Colon (tissue), 2 donors: ENCODE measurements around the gene CARD19.

Source experiments
- FAIRE-seq: peaks from 2 replicates; lab custom pipeline; 2012; peaks lifted over from hg19 to GRCh38; lab: Jason Lieb, UNC
- donor health status: control.
- donor health status: control.

Gene CARD19, protein sequence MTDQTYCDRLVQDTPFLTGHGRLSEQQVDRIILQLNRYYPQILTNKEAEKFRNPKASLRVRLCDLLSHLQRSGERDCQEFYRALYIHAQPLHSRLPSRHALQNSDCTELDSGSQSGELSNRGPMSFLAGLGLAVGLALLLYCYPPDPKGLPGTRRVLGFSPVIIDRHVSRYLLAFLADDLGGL

DNA sequence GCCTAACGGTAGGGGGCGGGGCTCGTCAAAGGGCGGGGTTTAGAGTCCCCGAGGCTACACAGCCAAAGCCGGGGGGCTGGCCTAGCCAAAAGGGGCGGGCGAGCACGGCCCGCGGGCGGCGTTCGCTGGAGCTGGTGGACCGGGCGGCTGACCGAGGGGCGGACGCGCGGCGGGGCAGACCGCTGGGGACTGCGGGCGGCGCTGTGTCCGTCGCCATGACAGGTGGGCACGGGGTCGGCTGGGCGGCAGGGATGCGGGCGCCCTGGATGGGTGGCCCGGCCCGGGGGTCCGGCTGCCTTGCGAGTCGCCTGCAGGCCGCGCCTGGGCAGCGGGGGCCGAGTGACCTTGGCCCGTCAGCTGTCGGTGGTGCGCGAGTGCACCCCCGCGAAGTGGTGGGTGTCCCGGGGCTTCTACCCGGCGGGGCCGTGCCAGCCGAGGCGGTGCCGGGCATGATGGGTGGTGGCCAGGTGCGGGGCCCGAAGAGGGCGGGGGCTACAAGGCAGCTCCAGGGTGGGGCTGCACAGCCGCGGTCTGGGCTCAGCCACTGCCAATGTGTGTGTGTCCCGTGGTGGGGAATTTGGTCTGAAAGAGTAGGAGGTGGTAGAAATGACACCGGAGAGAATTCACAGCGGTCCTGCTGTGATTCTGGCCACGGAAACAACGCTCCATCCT lies at the start of gene CARD19:
TSS of gene CARD19 (plus strand) at position 87 of the 672 bp plus-strand sequence. CDS start at position 216, 129 bp downstream.
- FAIRE-seq = no peak

DNA sequence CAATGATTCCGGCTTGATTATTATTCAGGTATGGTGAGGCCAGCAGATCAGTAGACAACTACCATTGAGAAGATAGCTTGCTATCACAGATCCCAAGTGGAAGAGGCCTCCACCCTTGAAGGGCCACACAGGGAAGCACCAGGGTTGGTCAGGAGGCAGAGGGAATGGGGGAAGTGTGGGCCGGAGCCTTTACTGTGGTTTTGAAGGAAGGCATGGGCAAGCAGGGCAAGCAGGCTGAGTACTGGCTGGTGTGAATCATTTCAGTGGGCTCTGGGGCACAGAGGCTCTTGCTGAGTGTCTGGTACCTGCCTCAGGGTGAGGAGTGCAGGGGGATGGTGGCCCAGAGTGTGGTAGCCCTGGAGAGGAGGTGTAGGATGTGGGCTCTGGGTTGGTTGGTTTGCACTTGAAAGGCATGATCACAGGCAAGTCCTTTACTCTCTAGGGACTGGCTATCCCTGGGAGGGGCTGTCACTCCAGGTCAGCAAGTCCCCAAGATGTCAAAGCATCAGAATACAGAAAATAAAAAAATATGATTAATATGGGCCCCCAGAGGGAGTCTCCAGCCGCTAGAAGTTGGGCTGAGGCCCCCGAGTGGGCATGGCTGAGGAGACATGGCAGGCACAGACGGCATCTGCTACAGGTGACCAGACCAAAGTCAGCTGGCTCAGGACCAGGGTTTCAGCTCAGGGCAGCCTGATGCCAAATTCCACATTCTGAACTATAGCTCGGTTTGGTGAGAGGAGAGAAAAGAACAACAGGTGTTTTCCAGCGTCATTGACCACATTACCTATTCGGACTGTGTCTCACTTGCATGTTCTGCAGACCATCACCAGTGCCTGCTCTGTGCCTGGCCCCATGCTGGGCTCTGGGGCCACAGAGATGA lies 47.2 kb upstream of the CARD19 start:
- FAIRE-seq = no peak

DNA sequence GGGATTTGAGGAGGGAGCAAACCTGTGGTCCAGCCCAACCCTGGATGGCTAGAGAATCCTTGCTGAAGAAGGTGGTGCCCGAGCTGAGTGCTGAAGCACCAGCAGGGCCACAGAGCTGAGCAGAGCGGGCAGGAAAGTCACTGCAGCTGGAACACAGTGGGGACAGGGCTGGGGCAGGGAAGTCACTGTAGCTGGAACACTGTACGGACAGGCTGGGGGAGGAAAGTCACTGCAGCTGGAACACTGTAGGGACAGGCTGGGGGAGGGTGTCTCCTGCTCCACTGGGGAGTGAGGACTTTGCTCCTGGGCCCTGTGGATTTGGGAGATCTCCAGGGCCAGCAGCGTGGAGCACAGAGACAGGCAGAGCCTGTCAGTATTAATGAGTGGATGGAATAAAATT lies 46.5 kb upstream of the CARD19 start:
- no peak for FAIRE-seq

DNA sequence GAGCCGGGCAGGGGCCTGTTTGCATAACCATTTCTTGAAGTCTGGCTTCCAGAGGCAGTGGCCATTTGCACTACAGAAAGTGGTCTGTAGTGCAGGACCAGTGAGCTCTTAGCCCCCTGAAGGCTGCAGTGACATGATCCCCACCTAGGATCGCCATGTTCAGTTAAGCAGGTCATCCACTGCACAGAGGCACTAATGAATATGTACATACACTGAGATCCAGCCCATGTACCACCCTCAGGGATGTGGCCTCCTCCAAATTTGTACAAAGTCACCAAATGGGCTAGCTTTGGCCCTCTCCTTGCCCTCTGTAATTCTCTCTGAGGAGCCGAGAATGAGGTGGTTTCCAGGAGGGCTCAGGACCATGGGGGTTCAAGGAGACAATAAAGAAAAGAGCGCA lies 45.8 kb upstream of the CARD19 start:
- FAIRE-seq = no peak

DNA sequence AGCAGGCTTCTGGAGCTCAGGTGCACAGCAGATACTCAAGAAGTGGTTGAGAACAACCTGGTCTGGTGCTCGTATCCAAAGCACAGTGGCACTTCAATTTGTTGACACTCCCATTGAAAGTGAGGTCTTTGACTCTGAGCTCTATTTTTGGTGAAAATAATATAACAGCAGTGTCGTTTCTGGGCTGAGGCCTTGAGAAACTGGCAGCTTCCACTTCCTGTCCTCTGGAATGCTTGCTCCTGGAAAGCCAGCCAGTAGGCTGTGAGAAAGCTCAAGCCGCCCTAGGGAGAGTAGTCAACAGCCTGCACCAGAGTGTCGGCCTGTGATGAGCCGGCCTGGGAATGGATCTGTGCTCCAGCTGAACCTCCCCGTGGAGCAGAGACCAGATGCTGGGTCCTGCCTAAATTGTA lies 44.3 kb upstream of the CARD19 start:
- no peak for FAIRE-seq

DNA sequence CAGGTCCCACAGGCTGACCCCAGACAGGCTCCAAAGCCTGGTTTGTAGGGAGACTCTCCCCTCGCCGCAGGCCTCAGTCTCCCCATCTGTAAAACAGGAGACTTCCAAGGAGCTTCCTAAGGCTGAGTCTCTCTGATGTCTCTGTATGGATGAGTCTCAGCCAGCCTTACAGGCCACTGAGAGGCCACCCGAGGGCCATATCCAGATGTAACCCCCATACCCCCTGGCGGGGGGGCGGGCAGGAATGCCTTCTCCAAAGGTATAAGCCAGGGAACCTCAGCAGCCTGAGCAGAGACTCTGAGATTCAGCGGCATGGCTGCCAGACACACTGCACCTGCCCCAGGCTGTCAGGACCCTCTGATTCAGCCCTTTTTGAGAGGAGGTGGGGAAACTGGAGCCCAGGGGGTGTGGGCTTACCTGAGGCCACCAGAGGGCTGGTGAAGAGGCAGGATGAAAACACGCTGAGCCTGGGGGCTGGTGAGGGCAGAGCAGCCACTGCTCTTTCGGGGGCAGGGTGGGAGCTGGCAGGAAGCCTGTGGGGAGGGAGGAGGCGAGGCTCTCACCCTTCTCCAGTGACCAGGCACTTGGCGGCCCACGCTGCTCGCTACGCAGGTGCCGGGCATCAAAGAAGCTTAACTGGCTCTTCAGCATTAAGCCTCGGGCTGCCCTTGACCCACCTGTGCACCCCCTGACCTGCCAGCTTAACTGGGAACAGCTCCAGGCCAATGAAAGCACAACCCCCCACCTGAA lies 43.1 kb upstream of the CARD19 start:
- no peak for FAIRE-seq

DNA sequence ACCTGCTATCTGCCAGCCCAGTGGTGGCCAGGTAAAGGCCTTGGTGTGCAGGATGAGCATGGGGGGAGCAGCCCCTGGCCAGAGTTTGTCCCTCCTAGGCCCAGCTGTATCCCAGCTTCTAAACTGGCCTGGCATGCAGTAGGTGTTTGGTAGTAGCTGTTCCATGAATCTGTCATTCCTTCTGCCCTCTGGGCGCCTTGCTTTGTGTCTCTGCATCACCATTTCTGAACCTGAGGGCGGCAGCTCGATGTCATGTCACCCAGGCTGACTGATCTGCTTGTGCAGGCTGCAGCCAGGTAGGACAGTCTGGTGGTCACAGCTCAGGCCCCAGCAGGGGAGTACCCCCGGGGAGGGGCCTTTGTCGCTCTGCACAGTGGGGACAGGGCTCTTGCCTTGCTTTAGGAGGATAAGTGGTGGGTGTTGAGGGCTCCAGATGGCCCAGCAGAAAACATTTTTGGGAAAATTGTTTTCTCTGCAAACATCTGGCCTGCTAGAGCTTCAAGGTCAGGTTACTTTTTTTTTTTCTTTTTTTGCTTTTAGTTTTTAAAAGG lies 42.2 kb upstream of the CARD19 start:
- no peak for FAIRE-seq

DNA sequence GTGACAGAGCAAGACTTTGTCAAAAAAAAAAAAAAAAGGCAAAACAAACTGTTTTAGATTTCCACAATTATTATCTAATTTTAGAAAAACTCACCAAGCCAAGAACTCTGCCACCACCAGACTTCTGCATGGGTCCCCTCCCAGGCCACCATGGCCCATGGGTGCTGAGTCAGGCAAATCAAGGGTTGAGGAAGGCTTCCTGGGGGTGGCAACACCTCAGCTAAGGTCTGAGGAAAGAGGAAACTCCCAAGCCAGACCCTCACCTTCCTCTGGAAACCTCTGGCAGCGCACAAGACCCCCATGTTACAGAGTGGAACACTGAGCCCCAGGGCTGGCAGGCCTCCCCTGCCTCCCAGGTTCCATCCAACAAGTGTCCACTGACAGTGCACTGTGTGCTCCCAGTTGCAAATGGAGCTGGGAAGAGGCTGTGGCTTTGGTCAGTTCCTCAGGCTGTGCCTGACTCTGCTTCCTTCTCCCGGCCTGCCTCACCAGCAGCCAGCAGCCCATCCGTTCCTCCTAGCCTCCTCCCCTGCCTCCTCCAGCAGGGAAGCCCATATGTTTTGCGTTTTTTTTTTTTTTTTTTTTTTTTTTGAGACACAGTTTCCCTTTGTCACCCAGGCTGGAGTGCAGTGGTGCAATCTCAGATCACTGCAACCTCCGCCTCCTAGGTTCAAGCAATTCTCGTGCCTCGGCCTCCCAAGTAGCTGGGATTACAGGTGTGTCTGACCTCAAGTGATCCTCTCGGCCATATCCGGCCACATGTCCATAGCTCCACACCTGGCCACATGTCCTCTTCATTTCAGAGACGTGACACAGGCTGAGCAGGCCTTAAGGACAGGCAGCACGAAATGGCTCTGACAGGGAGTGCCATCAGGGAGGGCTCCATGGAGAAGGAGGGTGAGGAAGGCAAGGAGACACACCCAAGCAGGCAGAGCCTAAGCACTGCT lies 41.0 kb upstream of the CARD19 start:
- no peak for FAIRE-seq

DNA sequence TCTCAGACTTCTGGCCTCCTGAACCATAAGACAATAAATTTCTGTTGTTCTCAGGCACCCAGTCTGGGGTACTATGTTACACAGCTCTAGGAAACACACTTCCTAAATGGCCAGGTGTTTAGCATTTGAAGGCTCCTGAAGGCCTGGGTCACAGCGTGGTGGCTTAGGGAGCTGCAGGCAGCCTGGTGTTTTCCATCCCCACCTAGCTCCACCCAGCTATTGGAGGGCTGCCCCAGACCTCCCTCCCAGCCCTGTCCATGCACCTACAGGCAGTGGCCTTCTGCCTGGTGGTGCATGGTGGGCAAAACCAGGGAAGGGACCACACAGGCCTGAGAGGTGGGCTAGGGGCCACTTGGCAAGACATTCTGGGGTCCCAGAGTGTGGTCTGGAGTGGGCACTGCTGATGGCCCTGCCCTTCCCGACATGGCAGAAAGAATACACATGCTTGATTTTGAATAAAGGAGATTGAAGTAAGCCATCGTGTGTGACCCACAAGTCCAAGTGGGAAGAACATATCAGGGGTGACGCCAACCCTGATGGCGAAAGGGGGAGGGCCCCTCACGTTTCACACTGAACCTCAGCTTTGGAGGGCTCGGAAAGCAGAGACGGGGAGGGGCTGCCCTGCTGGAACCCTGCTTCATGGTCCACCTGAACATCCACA lies 38.8 kb upstream of the CARD19 start:
- no peak for FAIRE-seq

DNA sequence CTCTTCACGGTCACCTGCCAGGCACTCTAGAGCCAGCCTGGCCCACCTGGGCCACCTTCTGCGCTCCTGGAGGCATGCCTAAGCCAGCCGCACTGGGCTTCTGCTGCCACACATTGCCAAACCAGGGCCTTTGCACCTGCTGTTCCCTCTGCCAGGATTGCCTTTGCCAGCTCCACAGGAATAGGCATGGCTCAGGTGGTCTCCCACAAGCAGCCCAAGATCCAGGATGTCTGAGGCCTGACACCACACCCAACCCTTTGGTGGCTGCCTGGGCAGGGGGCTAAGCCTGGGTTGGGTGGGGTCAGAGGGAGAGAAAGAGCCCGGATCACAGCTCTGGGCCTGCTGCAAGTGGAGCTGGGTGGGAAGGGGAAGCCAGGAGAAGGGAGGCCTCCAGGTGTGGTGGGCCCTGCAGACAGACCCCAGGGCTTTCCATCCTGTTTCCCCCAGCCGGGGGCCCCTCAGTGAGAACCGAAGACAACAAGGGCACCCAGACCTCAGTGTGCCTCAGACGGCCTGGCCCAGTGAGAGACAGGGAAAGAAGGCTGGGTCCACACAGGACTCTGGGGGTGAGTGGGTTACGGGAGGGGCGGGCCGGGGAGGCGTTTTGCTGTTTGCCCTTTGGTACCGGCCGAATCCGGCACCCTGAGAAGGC lies 38.2 kb upstream of the CARD19 start:
- no peak for FAIRE-seq

DNA sequence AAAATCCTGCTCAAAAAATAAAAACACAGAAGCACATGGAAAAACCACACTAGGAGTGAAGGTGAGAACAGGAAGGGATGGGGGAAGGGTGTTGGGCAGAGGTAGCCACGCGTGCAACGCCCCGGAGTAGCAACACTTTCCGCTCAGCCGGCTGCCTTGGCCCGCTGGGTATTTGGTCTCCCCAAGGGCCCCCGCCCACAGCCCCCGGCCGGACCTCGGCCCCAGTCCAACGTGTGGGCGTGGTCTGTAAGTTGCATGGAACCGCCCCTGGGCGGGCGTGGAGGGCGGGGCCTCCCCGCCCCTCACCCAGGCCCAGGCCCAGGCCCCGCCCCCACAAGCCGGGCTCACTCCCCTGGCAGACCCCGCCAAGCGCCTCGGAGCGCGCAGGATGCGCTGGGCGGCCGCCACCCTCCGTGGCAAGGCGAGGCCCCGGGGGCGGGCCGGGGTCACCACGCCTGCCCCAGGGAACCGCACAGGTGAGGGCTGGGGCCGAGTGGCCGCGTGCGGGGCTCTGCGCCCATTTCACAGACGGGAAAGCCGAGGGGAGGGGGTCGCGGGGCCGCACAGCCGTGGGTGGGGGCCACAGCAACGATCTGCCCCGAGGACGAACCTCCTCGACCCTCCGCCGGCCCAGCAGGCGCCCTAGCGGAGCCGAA lies 37.5 kb upstream of the CARD19 start, which contains the start of gene SUSD3:
TSS of gene SUSD3 (plus strand) at position 347 of the 656 bp plus-strand sequence. CDS start at position 389, 42 bp downstream.
- no peak for FAIRE-seq

DNA sequence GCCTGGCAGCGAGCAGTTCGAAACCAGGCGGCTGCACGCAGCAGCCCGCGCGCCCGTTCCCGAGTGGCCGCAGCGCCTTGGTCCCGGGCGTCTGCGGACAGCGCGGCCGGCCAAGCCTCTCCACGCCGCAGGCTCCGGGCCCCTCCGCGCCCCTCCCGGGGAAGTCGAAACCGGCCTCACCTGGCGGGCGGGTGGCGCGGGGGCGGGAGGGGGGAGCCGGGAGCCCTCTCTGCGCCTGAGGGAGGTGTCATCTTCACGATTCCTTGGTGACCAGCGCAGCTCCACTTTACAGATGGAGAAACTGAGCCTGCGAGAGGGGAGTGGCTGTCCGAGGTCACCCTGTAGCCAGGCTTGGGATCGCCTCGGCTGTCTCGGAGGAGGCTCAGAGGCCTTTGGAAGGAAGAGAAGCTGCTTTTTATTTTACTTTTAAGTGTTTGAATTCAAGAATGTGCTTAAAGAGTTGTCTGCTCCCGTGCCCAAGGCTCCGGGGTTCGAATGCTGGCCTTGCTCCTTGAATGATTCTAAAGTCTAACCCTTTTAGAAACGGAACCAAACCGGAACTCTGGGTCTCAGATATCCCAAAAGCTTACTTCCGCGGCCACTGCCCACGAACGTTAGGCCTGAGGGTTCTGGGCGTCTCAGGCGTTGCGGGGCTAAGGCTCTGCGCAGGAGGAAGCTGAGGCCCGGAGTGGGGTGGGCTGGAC lies 36.9 kb upstream of the CARD19 start:
- FAIRE-seq = no peak

DNA sequence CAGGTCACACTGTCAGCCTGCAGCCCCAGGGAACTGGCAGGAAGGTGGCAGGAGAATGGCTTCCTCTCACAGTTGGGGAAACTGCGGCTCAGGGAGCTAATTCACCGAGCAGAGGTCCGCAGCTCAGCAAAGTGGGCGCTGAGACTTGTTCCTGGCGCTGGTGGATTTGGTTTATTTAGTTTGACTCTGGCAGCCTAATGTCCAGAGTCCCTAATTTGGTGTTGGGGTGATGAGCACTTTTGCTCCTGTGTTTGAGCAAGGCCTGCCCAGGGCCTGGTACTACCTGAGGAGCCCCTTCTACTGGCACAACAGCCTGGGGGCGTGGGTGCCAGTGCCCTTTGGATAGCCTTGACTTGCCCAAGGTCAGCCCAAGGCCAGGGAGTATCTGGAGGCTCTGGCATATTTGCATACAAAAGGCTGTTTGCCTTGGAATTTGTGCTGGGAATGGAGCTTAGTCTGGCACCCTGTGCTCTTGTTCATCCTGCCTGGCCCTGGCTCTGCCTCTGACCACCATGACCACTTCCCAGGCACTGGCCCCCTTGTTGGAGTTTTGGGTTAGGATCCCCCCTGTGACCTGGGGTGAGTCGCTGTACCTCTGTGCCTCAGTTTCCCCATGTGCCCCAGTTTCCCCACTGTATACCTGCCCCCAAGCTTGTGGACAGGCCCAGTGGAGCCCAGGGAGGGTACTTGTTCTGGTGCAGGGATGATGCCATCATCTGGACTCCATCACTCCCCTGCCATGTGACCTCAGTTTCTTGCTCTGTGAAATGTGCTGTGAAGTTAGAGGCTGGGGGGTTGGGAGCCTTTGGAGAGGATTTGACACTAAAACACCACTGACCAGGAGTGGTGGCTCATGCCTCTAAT lies 36.1 kb upstream of the CARD19 start:
- FAIRE-seq = no peak

DNA sequence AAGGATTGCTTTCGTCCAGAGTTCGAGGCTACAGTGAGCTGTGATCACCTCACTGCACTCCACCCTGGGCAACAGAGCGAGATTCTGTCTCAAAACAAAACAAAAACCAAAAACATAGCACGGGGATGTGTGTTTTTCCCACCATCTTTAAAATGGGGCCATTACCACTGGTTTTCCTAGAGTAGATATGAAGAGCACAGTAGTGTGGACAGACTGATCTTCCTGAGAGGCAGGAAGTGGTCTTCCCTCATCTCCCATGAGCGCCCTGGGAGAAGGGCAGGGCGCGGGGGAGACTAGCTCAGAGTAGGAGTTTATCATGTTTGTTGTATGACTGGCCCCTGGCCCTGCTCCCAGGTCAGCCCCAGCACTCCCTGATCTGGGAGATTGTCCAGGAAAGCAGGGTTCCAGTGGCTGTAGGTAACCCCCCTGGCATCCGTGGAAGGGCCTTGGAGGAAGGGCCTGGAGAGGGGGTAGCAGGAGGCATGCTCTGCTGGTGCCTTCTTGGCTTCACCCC lies 35.2 kb upstream of the CARD19 start:
- FAIRE-seq = no peak

DNA sequence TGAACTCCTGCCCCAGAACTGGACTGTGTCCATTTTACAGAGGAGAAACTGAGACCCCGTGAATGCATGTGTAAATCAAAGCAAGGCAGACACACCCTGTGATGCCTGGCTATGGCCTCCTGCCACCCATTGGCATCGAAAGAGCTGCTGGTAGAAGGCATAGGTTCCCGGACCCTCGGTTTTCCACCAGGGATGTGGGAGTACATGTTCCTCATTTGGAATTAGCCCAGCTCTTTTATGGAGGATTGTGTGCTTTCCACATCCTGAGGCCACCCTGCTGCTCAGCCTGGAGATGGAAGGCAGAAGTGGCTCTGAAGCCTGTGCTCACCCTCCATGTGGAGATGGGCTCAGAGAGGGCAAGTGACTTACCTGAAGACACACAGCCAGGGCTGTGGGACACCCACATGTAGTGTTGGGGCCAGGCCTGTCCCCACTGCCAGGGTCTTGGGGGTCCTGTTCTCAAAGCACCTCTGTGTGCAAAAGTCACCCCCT lies 34.7 kb upstream of the CARD19 start:
- no peak for FAIRE-seq

DNA sequence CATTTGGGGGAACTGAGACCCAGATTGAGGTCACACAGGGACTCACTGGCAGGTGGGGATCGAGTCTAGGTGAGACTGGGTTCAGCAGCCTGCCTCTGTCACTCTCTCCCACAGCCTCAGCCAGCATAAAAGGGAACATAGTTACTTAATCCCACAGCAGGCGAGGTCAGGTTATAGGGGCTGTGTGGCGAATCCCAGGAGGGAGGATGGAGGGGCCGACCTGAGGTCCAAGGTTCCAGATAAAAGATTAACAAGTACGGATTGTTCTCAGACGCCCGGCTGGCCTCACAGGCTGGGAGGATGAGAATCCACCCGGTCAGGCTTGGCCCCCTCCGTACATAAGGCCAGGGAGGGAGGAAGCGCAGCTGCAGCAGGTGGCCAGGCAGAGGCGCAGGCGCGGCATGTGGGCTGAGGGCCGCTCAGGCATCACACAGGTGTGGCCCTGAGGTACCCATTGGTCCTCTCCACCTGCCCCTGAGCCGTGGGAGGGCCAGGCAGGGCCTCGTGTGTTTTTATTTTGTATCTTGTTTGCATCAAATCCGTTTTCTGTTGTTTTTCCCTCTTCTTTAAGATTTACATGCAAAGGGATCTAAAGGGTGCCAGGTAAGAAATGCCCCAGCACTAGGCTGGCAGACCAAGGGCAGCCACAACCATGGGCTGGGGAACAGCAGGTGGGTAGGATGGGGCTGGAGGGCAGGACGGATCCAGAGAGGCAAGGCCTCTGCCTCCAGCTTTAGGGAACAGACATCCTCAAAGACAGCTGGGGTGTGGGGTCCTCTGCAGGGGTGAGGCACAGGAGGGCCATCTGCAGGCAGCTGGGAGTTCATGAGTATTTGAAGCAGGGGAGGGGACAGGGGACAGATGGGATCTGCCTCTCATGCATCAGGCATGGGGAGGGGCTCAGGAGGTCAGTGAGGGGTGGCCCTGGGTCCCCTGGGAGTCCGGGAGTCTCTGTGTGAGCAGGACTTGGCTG lies 33.9 kb upstream of the CARD19 start:
- FAIRE-seq = no peak
